ENCODE data around the gene GLOD4.

- no peak for TF ChIP-seq POLR2AphosphoS5 (IDR thresholded peaks at IDR 0.05)
- TF ChIP-seq CTCF (IDR thresholded peaks at IDR 0.05): no peak
Measured at GRCh38 chr17:796609-797008, 14.5 kb upstream of the GLOD4 start.
